ENCODE data around the gene EML5.

Gene EML5

GRCh38 chr14:88748288-88748687 is 44.5 kb downstream of the EML5 start:
- DNase-seq (ENCODE audit: low spot score) = no peak
- no peak for TF ChIP-seq CTCF (IDR thresholded peaks at IDR 0.05; ENCODE audit: extremely low read depth, insufficient read depth, missing control alignments)
- in situ Hi-C loops (cut with MboI; ENCODE audit: low pct_unique_long_range_greater_than_20kb, low sequenced_read_pairs, unreplicated experiment) = no loop called here

- no peak for TF ChIP-seq CTCF (IDR thresholded peaks at IDR 0.05; ENCODE audit: extremely low read depth, insufficient read depth, missing control alignments)
- in situ Hi-C loops (cut with MboI; ENCODE audit: low pct_unique_long_range_greater_than_20kb, low sequenced_read_pairs, unreplicated experiment) = no loop called here
- DNase-seq (ENCODE audit: low spot score) = no peak
These were observed 46.7 kb downstream of the EML5 start for GRCh38 chr14:88746052-88746451.

GRCh38 chr14:88737245-88737644 is 55.5 kb downstream of the EML5 start:
- no peak for DNase-seq (ENCODE audit: low spot score)
- in situ Hi-C loops (cut with MboI; ENCODE audit: low pct_unique_long_range_greater_than_20kb, low sequenced_read_pairs, unreplicated experiment) = no loop called here
- no peak for TF ChIP-seq CTCF (IDR thresholded peaks at IDR 0.05; ENCODE audit: extremely low read depth, insufficient read depth, missing control alignments)

- TF ChIP-seq CTCF (IDR thresholded peaks at IDR 0.05; ENCODE audit: extremely low read depth, insufficient read depth, missing control alignments) = no peak
- DNase-seq (ENCODE audit: low spot score) = no peak
- in situ Hi-C loops (cut with MboI; ENCODE audit: low pct_unique_long_range_greater_than_20kb, low sequenced_read_pairs, unreplicated experiment) = no loop called here
These were observed 59.6 kb downstream of the EML5 start for GRCh38 chr14:88733121-88733520.

- DNase-seq (ENCODE audit: low spot score) = no peak
- peak; percentile 7 for TF ChIP-seq CTCF (IDR thresholded peaks at IDR 0.05; ENCODE audit: extremely low read depth, insufficient read depth, missing control alignments)
- in situ Hi-C loops (cut with MboI; ENCODE audit: low pct_unique_long_range_greater_than_20kb, low sequenced_read_pairs, unreplicated experiment) = no loop called here
These were observed 63.6 kb downstream of the EML5 start for GRCh38 chr14:88729159-88729558.

GRCh38 chr14:88727057-88727456 is 65.7 kb downstream of the EML5 start:
- TF ChIP-seq CTCF (IDR thresholded peaks at IDR 0.05; ENCODE audit: extremely low read depth, insufficient read depth, missing control alignments) = no peak
- in situ Hi-C loops (cut with MboI; ENCODE audit: low pct_unique_long_range_greater_than_20kb, low sequenced_read_pairs, unreplicated experiment) = no loop called here
- no peak for DNase-seq (ENCODE audit: low spot score)

GRCh38 chr14:88710709-88711108 is 82.0 kb downstream of the EML5 start:
- in situ Hi-C loops (cut with MboI; ENCODE audit: low pct_unique_long_range_greater_than_20kb, low sequenced_read_pairs, unreplicated experiment) = no loop called here
- DNase-seq (ENCODE audit: low spot score) = no peak
- no peak for TF ChIP-seq CTCF (IDR thresholded peaks at IDR 0.05; ENCODE audit: extremely low read depth, insufficient read depth, missing control alignments)

Measured in GM13977 (cell line).